ENCODE data around the gene PMPCA.

Gene PMPCA

DNA sequence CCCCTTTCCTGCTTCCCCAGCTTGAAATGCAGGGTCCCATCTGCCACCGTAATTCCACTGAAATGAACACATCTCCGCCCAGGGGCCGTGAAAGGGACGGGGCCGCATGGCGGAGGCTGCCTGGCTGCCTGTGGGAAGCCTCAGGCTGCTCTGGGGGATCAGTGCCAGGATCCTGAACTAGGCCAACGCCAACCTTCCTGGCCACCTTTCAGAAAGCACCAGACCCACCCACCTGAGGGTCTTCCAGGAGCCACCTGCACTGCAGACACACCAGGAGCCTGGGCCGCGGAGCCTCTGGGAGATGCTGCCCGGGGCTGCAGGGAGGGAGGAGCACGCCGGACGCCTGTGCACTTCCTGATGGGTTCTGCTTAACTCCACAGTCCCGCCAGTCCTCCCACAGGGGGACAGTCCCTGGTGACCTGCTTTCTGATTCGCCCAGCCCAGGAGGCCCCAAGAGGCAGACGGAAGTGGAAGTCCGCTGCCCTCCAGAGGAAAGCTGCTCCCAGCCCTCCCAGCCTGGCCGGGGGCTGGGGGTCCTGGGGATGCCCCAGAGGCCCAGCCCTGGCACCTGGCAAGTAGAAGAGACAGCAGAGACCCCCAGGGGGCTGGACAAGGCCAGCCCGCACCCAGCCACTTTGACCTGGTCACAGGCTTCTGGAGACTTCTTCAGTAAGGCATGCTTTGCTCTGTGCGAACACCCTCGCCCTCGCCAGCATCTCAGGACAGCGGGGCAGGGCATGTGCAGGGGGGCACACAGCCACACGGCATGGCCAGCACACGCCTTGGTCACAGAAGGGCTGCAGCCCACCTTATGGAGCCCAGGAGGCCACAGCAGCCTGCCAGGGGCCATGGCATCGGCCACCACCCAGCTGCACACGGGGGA is 36.9 kb upstream of the PMPCA start, which contains the start of gene CARD9:
CARD9 (minus strand) TSS at position 370 of the 883 bp plus-strand sequence. CDS start 1,591 bp downstream, outside the sequence.
- DNase-seq = peak in 24 of 56 donors; percentile 8 to 61 (median 27)

DNA sequence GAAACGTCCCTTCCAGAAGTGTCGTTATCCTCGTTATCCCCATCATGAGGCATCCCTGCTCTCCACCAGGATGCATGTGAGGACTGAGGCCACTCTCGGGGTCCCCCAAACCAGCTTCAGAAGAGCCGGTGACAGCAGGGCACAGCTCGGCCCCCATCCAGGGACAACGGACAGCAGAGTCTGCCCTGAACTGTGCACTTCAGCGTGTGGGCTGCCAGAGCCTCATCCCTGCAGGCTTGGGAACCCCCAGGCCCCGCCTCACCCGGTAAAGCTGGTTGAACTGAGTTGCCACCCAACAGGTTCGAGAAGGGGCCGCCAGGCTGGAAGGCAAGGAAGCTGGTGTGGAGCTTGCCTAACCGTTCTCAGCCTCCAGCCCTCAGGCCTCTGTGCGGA is 36.3 kb upstream of the PMPCA start:
- DNase-seq = no peak

DNA sequence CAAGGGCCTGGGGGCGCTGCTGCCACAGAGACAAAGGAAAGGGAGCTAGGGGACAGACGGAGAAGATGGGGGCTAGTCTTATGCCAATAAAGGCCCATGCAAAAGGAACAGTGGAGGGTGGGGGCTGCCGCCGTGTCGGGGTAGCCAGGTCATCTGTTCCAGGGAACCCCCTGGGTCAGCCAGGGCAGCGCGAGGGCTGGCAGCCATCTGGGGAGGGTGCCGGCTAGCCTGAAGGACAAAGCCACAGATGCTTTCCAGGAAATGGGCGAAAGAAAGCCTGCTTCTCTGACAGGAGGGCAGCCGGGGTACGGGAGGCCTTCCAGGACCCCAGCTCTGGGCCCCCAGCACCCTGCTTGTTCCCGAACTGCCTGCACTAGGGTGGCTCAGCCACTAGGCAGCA is 35.4 kb upstream of the PMPCA start:
- no peak for DNase-seq

DNA sequence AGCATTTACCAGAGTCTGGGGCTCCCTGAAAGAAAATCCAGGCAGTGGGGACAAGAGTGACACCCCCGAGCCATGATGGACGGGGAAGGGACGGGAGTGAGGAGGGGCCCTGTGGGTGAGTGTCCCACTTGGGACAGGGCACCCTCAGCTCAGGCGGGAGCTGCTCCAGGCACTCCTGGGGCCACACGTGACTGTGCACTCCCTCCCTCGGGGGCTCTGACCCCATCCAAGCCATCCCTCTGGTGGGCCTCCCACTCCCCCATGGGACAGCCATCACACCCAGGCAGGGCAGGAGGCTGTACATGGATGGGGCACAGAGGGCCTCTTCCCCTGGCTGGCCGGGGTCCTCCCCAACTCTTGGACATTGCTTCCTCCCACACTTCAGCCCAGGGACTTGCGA is 34.0 kb upstream of the PMPCA start:
- no peak for DNase-seq

DNA sequence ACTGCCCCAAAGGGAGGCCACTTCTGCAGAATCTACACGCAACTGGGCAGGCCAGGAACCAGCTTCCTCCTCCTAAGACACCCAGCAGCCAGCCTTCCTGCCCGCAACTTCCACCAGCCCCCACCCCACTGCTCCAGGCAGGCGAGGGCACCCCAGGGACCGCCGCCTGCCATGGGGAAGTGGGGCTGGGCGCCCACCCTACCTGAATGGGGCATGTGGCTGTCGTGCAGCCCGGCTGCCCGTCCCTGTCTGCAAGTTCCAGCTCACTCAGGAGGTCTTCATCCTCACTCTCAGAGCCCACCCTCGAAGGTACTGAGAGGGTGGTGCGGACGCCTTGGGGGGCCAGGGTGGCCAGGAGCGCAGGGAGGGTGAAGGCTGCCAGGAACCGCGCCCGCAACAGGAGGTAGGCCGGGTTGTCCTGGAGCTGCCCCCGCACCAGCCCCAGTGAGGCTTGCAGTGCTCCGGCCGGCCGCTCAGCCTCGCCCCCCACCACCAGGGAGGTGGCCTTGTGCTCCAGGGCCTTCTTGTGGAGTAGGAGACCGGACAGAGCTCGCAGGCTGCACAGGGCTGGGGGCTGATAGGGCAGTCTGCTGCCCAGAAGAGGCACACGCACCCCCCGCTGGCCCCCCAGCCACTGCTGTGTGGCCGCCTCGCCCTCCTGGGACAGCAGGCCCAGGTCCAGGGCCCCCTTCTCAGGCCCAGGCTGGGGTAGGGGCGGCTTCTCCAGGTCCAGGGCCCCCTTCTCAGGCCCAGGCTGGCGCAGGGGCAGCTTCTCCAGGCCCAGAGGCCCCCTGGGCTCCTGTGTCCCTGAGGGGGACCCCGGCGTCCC is 32.9 kb upstream of the PMPCA start:
- DNase-seq = peak in 3 of 56 donors; percentile 14 to 28 (median 16)

DNA sequence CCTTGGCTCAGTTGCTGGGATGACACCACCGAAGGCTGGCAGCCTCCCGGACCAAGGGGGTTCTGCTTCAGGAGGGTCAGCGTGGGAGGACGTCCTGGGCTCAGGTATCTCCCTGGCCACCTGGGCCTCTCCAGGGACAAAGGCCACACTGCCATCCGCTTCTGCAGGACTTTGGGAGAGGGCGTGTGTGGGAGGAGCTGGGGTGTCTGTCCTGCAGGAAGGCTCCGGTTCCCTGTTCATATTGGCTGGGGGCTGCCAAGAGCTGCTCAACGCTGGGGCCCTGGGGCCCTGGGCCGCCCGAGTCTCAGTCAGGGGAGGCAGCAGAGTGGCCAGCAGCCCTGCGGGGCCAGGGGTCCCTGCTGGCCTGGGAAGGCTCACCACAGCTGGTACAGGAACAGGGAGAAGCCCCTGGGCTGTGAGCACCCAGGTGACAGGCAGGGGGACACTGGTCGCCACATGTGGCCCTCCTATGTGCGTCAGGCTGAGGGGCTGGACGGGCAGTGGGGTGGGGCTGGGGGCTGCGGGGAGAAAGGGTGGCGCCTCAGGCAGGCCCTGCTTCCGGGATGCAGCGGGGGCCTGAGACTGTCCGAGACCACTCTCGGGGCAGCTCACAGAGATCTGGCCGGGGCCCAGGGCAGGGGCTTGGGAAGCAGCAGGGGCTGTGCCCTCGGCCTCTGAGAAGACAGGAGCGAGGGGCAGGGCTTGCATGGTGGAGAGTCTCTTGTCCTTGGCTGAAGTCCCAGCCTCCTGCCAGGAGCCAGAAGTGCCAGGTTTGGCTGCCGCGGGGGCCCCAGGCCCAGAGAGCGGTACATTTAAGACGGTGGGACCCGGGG is 32.1 kb upstream of the PMPCA start:
- DNase-seq = no peak

DNA sequence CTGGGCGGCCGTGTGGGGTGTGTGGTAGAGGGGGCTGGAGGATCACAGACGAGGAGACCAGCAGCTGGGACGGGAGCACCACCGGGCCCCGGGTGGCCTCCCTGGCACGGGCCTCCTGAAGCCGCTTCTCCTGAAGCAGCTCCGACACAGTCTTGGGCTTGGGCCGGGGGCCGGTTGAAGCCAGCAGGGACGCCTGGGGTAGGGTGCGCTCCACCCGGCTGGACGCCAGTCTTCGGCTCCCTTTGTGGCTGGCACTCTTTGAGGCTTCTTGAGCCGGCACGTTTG is 31.5 kb upstream of the PMPCA start:
- DNase-seq = no peak

DNA sequence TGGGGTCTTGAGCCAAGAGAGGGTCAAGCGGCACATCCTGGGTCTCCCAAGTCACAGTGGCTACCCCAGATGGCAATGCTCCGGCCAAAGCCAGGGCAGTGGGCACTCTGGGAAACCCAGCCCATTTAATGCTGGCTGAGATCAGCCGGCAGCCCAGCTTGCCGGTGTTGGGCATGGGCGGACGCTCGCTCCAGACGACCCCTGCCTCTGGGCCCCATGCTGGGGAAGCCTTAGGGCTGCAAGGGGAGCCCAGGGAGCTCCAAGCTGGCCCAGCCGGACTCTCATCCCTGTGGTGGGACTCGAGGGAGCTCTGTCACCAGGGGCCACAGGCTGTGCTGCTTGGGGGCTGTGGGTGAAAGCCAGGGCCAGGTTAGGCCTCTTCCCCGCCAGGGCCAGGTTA is 31.1 kb upstream of the PMPCA start:
- DNase-seq = no peak

DNA sequence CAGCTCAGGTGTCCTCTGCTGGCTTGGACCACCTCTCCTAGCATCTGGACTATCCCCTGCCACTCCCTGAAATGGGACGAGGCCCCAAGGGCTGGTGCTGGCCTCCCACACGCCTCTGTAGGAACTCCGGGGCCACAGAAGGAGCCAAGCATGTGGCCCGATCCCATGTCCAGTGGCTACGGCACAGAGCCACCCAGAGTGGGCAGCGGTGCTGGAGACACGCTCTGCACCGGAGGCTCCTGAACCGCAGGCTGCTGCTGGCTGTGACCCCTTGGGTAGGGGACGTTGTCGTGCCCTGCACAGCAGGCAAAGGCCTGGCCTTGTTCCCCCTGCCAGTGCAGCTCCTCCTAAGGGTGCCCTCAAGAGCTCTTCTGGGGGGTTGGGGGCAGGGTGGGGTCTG is 30.6 kb upstream of the PMPCA start:
- DNase-seq = no peak

DNA sequence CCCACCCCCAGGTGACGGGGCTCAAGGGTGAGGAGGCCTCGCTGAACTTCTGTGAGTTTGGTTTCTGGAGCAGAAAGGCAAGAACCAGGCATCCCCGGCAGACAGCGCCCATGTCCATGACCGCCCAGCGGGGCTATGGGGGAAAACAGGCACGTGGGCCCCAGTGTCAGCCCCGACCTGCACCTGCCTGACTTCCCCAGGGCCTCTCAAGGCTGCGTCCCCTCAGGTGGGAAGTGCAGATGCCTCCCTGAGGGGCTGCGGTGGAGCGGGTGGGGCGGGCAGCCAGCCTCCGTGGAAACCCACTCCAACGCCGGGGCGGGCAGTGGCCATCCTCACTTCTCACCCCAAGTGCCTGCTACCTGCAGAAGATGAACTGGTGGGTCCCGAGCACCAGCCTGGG is 30.1 kb upstream of the PMPCA start:
- no peak for DNase-seq

DNA sequence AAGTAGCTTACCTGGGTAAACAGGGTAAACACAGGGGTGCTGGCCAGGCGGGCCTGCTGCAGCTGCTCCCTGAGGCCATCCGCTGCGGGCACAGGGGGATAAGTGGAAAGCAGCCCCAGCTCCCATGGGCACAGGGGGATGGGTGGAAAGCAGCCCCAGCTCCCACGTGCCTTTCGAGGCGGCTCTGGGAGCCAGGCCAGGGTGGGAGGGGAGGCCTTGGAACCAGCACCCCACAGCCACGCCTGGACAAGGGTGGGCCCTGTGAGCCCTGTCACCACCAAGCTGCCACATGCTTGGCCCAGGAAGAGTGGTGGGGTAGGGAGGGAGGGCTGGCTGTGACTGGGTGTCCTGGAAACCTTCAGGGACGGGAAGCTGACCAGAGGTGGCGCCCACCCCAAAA is 29.1 kb upstream of the PMPCA start:
- peak in 12 of 56 donors; percentile 11 to 67 (median 32) for DNase-seq

DNA sequence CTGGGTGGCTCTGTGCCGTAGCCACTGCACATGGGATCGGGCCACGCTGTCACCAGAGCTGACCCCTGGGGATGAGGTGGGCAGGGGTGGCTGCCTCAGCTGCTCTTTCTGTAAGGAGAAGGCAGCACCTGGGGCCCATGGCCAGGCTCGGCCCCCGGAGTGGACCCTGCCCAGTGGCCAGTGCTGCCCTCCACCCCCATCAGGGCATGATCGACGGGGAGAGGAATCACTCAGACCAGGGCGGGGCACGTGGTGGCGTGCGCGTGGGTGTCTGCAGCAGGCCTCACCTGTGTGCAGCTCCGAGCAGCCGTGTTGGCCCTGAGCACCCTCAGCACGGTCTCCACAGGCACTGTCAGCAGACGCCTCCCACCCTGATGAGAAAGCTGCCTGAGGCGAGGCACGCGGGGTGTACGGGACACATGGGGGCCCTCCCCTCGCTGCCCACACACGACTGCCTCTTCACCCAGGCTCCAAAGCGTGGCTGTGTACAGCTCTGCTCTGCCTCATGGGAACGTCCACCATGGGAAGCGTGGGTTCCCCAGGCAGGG is 28.4 kb upstream of the PMPCA start:
- DNase-seq = peak in 1 of 56 donors; percentile 13

DNA sequence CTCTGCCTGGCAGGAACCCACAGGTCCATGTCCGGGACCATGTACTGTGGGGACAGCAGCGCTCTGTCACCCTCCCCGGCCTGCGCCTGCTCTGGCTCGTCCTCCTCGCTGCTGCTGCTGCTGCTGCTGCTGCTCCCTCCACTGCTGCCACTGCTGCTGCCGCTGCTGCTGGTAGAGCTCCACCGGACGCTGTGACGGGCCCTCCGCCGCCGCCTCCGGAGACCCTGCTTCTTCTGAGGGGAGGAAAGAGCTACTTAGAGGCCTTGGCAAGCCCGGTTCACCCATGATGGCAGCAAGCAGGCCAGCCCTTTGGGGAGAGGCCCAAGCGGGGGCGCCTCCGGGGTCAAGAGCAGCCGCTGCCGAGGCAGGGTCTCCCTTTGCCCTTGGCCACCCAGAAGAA is 27.0 kb upstream of the PMPCA start:
- no peak for DNase-seq

DNA sequence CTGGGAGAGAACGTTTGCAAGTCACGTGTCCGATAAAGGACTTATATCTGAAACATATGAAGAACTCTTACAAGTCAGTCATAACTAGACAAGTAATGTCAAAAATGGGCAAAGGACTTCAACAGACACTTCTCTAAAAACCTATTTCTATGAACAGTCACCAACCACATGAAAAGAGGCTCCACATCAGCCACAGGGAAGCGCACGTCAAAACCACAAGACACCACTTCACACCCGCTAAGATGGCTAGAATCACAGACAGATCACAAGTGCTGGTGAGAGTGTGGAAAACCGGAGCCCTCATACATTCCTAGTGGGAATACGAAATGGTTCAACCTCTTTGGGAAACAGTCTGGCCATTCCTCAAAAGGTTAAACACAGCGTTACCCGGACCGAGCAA is 25.4 kb upstream of the PMPCA start:
- no peak for DNase-seq

DNA sequence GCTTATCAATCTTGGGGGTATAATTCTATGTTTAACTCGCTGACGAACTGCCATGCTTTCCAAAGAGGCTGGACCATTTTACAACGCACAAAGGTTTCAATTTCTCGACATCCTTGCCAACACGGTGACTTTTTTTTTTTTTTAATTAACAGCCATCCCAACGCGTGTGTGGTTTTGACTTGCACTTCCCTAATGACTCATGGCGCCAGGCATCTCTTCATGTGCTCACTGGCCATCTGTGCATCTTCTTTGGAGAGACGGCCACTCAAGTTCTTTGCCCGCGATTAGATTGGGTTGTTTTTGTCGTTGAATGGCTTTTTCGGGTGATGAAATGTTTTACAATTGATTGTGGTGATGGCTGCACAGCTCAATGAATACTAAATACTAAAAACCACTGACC is 24.4 kb upstream of the PMPCA start:
- no peak for DNase-seq

DNA sequence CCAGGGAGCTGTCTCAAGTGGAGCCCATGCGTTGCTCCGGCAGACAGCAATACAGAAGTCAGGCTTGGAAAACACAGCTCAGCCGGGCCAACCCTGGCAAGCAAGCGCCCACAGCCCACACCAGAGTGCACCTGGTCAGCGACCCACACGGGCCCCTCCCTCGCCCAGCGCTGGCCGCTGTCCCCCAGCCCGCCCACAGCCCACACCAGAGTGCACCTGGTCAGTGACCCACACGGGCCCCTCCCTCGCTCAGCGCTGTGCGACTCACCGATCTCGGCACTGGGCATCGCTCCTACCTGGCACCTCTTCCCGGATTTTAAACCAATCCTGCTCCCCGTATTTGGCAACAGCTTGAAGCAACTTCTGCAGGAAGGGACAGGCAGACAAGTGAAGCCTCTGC is 23.2 kb upstream of the PMPCA start:
- DNase-seq = no peak

DNA sequence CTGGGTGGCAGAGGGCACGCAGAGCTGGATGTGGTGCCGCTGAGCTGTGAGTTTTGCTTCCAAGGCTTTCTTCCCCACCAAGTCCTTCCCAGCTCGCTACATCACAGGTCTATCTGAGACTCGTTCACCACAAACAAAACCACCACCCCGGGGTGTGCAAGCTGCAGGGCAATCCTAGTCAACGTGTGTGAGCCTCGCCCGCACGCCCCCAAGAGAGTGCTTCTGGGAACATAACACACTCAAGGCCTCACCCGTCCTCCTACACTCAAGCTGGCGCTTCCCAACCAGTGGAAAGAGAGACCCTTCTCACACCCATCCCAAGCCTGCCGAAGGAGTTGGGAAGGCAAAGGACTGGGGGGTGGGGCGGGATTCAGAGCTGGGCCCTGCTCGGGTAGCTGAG is 21.1 kb upstream of the PMPCA start:
- peak in 11 of 56 donors; percentile 11 to 64 (median 37) for DNase-seq

DNA sequence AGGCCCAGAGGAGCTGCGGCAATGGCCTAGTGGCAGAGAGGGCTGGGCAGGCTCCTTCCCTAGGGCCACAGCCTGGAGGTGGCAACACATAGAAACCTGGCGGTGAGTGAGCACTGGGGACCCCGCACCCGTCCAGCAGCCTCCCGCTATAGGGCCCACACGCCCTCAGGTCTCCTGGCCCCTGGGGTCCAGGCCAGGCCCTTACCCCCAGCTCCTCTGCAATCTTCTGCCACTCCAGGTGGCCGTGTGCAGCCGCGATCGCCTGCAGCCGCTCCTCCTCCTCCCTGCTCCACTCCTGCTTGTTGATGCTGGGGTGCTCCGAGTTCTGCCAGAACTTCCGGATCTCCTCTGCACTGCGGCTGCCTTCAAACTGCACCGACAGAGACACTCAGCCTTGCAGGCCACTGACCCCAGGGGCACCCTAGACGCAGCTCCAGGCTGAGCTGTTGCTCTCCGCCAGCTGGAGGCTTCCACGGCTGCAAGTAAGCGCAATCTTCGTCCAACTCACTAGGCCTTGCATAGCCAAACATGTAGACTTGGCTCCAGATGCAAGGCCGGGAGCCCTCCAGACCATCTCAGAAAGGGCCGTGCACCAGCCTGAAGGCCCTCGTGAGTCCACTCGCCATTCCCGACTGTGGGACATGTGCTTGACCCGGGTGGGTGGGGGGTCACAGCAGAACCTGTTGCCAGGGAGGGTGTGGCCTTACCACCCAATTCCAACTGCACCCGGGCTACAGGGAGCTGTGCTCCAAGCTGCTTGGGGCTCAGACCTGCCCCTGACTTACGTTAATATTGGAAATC is 18.5 kb upstream of the PMPCA start:
- DNase-seq = no peak

DNA sequence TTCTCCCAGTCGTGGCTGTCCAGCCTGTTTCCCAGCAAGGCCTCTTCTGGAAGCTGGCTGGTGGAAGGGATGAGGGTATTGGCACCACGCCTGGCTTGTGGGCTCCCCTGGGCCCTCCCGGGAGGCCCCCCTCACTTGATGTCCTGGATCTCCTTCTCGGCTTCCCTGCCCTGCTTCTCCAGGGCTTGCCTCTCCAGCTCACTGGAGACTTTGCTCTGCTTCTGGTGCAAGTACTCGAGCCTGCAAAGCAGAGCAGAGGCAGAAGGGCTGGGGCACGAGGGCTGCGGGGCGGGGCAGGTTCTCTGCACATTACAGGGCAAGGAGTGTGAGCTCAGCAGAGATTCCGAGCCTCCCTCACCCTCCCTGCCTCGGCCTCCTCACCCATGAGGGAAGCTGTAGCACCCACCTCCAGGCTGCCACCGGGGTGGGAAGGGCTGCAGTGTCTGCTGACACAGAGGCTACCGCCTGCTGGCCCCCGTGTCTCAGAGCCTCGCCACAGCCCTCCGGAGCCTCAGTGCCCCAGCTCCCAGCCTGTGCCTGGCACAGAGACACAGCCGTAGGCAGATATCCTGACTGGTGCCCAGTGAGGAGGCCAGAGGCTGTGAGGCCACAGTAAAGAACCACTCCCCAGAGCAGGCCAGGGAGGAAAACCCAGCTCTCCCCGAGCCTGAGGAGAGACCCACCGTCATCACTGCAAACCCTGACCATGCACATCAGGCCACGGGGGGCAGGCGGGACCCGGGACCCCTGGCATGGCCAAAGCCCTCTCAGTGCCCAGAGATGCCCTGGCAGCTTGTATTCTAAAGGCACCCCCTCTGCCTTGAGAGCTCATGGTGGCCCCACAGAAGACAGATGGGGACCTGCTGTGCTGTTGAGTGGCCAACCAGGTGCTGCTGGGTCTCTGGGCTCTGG is 17.7 kb upstream of the PMPCA start:
- DNase-seq = no peak
